Osteoblast (primary cell): Measurements from ENCODE around the gene SYN1. TPM values are rescaled to one million over a fixed set of nuclear protein-coding genes. Genes with fewer than 3 reads are reported as not detected.
A peak's percentile ranks its signal among the peaks of the same experiment; 100 is the strongest.

Experiments used
- DNase-seq: peaks from one replicate; pipeline ENCODE4 v3.0.0; 2011; ENCODE audit warnings: low spot score, mixed read lengths; ENCODE audit not compliant: insufficient read length; ENCODE audit errors: missing footprints
- H2AFZ ChIP-seq: 2 replicates; pipeline ENCODE4 v1.6.0; 2011; ENCODE audit warnings: mild to moderate bottlenecking, low read length
- H3K27ac ChIP-seq: 2 replicates; pipeline ENCODE4 v1.5.1; 2011; ENCODE audit warnings: mild to moderate bottlenecking, low read depth, low read length, moderate library complexity
- H3K27me3 ChIP-seq: 2 replicates; pipeline ENCODE4 v1.6.0; 2012; ENCODE audit warnings: mild to moderate bottlenecking, control low read depth, inconsistent platforms, low read length, moderate library complexity; ENCODE audit not compliant: insufficient read depth
- H3K36me3 ChIP-seq: 2 replicates; pipeline ENCODE4 v1.5.1; 2011; ENCODE audit warnings: mild to moderate bottlenecking, low read length, control low read depth, moderate library complexity; ENCODE audit not compliant: insufficient read depth
- H3K4me1 ChIP-seq: 2 replicates; pipeline ENCODE4 v1.5.1; 2011; ENCODE audit warnings: mild to moderate bottlenecking, low read length, control low read depth, moderate library complexity; ENCODE audit not compliant: insufficient read depth
- H3K4me2 ChIP-seq: 2 replicates; pipeline ENCODE4 v1.6.0; 2011; ENCODE audit warnings: mild to moderate bottlenecking, low read length; ENCODE audit not compliant: insufficient read depth
- H3K4me3 ChIP-seq: fragments of 200-600 bp; sonication (generic); 3 replicates; pipeline ENCODE4 v1.5.1; 2012; ENCODE audit warnings: mild to moderate bottlenecking, low read length, inconsistent platforms; ENCODE audit not compliant: insufficient read depth
- H3K79me2 ChIP-seq: 2 replicates; pipeline ENCODE4 v1.6.0; 2012; ENCODE audit warnings: mild to moderate bottlenecking, low read length, control low read depth, inconsistent platforms; ENCODE audit not compliant: insufficient read depth
- H3K9me3 ChIP-seq: 2 replicates; pipeline ENCODE4 v1.5.1; 2011; ENCODE audit warnings: low read depth, low read length, control low read depth
- H4K20me1 ChIP-seq: 2 replicates; pipeline ENCODE4 v1.6.0; 2012; ENCODE audit warnings: mild to moderate bottlenecking, low read length, control low read depth; ENCODE audit not compliant: insufficient read depth
- total RNA-seq: library from RNA; depleted of rRNA; stranded (reverse); fragments of >200 nt; gene quantifications from 2 replicates; pipeline ENCODE4 v1.2.3, GENCODE V29; 2012
- TF ChIP-seq, protein P1 (sequence below): IDR thresholded peaks from 2 replicates; pipeline ENCODE4 v1.5.1; 2011; ENCODE audit warnings: mild to moderate bottlenecking, low read depth, low read length, moderate library complexity; ENCODE audit errors: extremely low read depth

The SYN1 gene
- total RNA-seq, 1 donor: under 0.01 TPM

DNA sequence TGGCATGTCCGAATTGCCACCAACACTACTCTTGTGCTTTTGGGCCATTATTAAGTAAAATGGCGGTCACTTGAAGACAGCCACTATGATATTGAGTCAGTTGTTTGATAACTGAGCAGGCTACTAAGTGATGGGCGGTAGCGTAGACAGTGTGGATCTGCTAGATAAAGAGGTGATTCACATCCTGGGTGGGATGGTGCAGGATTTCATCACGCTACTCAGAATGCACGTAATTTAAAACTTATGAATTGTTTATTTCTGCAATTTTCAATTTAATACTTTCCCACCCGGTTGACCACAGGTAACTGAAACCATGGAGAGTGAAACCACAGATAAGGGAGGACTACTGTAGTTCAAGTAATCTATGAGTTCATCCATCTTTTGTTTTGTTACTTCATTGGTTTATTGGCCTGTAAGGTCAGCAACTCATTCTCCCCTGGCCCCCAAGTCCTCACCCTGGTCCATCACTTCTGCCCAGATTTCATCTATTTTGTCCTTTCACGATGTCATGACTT is 55.8 kb downstream of the SYN1 start:
- Histone ChIP-seq H3K4me2 (no peak overlapping the region), H3K36me3 (peaks cover 18% of the 10 kb centered on the region), H3K79me2 (peaks cover 33% of the 10 kb centered on the region), H3K9me3 (no peaks in the 10 kb centered on the region), H3K27me3 (no peaks in the 10 kb centered on the region), H3K27ac (peak overlapping the region; percentile 72), H3K4me3 (no peak overlapping the region), H3K4me1 (peaks cover 25% of the 10 kb centered on the region), H4K20me1 (peaks cover 7% of the 10 kb centered on the region), H2AFZ (no peak overlapping the region)
- no peak for DNase-seq
- TF ChIP-seq, protein P1, sequence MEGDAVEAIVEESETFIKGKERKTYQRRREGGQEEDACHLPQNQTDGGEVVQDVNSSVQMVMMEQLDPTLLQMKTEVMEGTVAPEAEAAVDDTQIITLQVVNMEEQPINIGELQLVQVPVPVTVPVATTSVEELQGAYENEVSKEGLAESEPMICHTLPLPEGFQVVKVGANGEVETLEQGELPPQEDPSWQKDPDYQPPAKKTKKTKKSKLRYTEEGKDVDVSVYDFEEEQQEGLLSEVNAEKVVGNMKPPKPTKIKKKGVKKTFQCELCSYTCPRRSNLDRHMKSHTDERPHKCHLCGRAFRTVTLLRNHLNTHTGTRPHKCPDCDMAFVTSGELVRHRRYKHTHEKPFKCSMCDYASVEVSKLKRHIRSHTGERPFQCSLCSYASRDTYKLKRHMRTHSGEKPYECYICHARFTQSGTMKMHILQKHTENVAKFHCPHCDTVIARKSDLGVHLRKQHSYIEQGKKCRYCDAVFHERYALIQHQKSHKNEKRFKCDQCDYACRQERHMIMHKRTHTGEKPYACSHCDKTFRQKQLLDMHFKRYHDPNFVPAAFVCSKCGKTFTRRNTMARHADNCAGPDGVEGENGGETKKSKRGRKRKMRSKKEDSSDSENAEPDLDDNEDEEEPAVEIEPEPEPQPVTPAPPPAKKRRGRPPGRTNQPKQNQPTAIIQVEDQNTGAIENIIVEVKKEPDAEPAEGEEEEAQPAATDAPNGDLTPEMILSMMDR: no peak

DNA sequence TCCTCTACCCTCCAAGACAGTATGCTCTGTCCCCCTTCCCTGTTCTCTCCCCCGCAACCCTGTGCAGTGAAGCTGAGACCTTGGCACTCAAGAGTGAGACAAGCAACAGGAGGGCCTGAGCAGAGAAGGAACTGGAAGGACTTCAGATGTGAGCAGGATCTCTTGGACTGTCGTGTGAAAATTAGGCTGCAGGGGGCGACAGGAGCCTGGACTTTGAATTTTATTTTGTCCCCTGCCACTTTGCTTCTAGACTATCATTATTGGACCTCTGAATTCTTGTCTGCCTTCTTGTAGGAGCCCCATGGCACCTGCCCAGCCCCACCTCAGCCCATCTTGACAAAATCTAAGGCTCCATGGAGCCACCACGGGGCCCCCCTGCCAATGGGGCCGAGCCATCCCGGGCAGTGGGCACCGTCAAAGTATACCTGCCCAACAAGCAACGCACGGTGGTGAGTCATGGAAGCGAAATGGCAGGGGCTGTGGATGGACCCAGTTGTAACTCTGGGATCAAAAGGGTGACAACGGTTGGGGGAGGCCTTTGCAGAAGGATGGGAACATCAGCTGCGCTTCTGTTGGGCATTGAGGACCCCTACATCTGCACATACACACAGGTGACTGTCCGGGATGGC is 56.9 kb downstream of the SYN1 start:
- DNase-seq: no peak
- peaks cover 33% of the 10 kb centered on the region for H3K79me2 ChIP-seq
- H3K4me1 ChIP-seq: peaks cover 25% of the 10 kb centered on the region
- H2AFZ ChIP-seq: no peak overlapping the region
- peak overlapping the region; percentile 36 for H3K4me2 ChIP-seq
- H3K4me3 ChIP-seq: no peak overlapping the region
- peak overlapping the region; percentile 59 for H3K27ac ChIP-seq
- H3K9me3 ChIP-seq: no peaks in the 10 kb centered on the region
- peaks cover 7% of the 10 kb centered on the region for H4K20me1 ChIP-seq
- H3K36me3 ChIP-seq: peaks cover 18% of the 10 kb centered on the region
- no peaks in the 10 kb centered on the region for H3K27me3 ChIP-seq
- TF ChIP-seq, protein P1: peak; percentile 52

DNA sequence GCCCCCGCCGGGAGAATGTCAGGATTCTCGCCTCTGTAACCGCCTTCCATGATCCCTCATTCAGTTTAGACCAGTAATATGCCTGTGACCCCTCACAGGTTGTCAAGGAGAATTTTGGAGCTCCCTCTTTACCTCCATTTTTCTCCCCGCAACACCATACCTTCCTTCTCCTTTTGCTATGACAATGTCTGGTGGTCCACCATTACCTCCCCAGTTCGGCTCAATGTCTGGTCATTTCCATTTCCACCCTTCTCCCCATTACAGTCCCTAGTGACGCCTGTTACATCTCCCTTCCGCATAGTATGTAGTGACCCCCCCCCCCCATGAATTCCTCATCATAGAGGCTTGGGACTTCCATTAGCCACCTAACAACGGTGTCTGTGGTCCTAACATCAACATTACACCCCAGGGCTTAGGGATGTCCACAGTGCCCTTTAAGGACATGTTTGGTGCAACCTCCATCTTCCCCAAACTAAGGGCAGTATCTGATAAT is 58.0 kb downstream of the SYN1 start:
- peaks cover 18% of the 10 kb centered on the region for H3K36me3 ChIP-seq
- DNase-seq: no peak
- TF ChIP-seq, protein P1: no peak

DNA sequence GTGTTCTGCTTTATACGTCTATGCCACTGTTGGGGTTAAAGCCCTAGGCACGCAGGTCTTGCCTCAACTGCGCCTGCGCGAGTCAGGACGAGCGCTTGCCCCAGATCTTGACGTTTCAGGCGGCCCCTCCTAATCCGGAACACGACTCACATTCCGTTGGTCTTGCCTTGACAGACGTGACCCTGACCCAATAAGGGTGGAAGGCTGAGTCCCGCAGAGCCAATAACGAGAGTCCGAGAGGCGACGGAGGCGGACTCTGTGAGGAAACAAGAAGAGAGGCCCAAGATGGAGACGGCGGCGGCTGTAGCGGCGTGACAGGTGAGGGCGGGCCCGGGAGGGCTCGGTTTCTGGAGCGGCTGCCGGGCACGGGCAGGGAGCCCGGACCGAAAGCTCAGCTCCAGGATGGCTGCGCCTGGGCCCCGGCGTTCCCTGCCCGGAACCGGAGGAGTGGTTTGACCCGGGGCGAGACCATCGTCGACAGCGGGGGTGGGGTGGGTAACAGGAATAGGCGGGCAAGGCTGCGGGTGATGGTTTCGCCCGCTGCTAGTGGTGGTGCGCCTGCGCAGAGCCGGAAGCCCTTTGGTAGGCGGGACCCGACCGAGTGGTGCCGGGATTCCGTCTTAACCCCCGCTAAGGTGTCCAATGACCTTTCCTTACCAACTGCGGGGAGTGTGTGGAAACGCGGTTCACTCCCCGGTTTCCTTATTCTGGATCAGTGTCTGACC is 58.6 kb downstream of the SYN1 start, which contains the start of gene ARAF:
ARAF (plus strand) TSS at position 272 of the 725 bp plus-strand sequence. CDS start 1,763 bp downstream, outside the sequence.
- Histone ChIP-seq H3K4me2 (peak within 1 kb of the TSS; percentile 94), H3K4me1 (peaks cover 25% of the 10 kb centered on the region), H3K27me3 (no peaks in the 10 kb centered on the region), H3K9me3 (no peaks in the 10 kb centered on the region), H3K36me3 (peaks cover 12% of the 10 kb centered on the region), H3K79me2 (peaks cover 33% of the 10 kb centered on the region), H3K27ac (peak within 1 kb of the TSS; percentile 95), H3K4me3 (peak within 1 kb of the TSS; percentile 80), H4K20me1 (peaks cover 4% of the 10 kb centered on the region), H2AFZ (peak within 1 kb of the TSS; percentile 81)
- TF ChIP-seq, protein P1: no peak
- DNase-seq: peak; percentile 95

More for the DNA sequence above, 58.0 kb downstream of the SYN1 start:
- Histone ChIP-seq H4K20me1 (peaks cover 4% of the 10 kb centered on the region), H3K27ac (peak overlapping the region; percentile 95), H3K4me2 (peak overlapping the region; percentile 94), H3K4me3 (peak overlapping the region; percentile 80), H2AFZ (no peak overlapping the region), H3K4me1 (peaks cover 25% of the 10 kb centered on the region), H3K27me3 (no peaks in the 10 kb centered on the region), H3K79me2 (peaks cover 33% of the 10 kb centered on the region), H3K9me3 (no peaks in the 10 kb centered on the region)
